Right ventricle myocardium superior (tissue), 1 donor: ENCODE data around the gene BROX. TPM values are rescaled to one million over a fixed set of nuclear protein-coding genes. Genes with fewer than 3 reads are reported as not detected.
"Not testable (repeated sequence)": the region's sequence is repeated elsewhere in the genome, so short reads cannot be mapped to it uniquely, and the experiment has no call there.

Experiments
- ATAC-seq: fragments of 200-7000 bp; cut with Tn5 transposase; one replicate; pipeline ENCODE4 v1.9.1; 2020; ENCODE audit warnings: mild to moderate bottlenecking; ENCODE audit not compliant: poor library complexity
- DNase-seq: peaks from one replicate; pipeline ENCODE4 v3.0.0-alpha.2; 2020
- intact Hi-C: fragments of 100-400 bp; cut with DNase I; formaldehyde crosslinking; loops from one replicate; pipeline ENCODE4 v1.11.2; 2022
- total RNA-seq: library from RNA; stranded (reverse); fragmentation: NEBNext Ultra II Directional; extraction: Animal tissue kit (Norgen Biotek cat#: 25700); gene quantifications from one replicate; pipeline ENCODE4 v1.2.1, GENCODE V29; 2021
- donor health status: DM: no; HTN: yes; CAD: no; lungs with severe emphysema.

The BROX gene
- total RNA-seq, 1 donor from 2014 or later = 22.8 TPM

DNA sequence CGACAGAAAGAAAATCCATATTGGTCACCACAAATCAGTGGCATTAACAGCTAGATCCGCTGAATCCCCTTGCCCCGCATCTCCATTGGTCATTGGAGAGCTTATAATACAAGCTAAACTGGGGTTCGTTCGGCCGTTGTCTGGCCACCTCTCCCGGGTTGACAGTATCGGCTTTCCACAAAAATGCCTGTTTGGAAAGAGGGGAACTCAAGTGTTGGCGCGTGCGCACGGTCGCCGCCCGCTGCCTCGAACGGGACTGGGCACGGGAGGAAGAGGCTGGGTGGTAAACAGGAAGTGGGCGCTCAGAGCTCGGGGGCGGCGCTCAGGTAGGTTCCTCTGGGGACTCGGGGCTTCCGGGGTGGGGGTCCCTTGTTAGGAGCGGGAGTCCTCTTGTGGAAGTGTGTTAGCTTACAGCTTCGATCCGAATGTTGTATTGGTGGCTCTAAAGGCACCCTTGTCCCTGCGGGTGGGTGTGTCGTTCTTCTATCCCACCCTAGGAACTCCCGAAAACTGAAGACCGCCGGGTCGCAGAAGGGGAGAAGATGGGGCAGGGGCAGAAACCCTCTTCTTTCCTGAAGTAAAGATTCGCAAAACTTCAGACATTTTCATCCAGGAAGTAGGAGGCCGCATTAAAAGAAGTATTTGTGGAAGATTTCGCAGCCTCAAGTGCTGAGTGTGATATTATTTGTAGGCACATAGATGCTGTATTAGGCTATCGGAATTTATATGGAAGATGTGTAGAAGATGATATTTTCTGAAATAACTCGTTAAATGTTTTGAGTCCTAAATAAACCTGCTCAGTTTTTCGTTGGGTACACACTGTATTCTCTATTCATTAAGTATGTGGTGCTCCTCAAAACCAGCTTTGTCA lies 962 bp downstream of the BROX start:
- intact Hi-C loops = no loop called here
- DNase-seq (peak; percentile 96), ATAC-seq (peak; percentile 91)

DNA sequence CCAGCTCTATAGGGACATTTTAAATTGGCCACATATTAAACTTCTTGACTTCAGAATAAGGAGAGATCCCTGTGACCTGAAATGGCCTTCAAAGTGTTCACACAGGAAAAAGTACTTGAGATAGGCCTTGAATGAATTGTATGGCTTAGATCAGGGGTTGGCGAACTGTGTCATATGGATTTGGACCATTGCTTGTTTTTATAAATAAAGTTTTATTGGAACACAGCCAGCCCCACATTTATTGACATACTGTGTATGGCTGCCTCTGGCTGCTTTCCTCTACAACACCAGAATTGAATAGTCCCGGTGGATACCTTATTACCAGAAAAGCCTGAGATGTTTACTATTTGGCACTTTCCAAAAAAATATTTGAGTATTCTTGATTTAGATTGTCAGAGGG lies 4.0 kb downstream of the BROX start:
- DNase-seq = no peak
- intact Hi-C loops = no loop called here

DNA sequence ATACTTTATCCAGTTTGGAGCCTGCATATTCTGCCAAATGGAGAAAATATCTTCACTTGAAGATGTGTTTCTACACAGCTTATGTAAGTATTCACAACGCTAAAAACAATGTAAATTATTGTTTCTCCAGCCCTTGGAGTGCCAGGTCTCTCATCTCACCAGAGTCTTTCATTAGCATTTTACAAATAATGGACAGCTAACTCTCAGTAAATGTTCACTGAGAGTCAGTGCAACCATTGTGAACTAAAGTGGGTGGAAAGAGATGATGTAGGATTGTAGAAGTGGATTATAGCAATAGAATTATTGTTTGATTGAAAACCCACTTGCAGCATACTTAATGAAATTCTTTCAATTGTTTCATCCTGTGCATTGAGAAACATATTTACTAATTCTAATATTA lies 16.4 kb downstream of the BROX start:
- intact Hi-C loops = no loop called here
- no peak for DNase-seq

More for the DNA sequence above, 4.0 kb downstream of the BROX start:
- no peak for ATAC-seq

DNA sequence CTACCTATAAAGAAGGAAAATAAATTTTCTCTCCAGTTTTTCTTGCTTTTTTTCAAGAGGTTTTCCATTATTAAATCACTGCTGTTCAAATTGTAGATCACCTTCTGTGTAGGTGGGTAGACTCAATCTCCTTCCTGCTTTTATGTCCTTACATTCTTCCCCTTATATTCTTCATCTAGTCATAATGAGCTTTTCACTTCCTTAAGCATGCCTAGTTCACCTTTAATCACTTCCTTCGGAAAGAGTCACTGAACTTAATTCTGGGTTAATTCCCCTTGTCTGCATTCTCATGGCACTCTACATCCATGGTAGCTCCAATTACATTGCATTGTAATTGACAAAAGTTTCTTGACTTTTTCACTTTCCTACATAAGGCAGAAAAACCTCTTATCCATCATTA lies 18.5 kb downstream of the BROX start:
- DNase-seq = no peak
- ATAC-seq = no peak
- intact Hi-C loops = no loop called here

More for the DNA sequence above, 16.4 kb downstream of the BROX start:
- no peak for ATAC-seq

DNA sequence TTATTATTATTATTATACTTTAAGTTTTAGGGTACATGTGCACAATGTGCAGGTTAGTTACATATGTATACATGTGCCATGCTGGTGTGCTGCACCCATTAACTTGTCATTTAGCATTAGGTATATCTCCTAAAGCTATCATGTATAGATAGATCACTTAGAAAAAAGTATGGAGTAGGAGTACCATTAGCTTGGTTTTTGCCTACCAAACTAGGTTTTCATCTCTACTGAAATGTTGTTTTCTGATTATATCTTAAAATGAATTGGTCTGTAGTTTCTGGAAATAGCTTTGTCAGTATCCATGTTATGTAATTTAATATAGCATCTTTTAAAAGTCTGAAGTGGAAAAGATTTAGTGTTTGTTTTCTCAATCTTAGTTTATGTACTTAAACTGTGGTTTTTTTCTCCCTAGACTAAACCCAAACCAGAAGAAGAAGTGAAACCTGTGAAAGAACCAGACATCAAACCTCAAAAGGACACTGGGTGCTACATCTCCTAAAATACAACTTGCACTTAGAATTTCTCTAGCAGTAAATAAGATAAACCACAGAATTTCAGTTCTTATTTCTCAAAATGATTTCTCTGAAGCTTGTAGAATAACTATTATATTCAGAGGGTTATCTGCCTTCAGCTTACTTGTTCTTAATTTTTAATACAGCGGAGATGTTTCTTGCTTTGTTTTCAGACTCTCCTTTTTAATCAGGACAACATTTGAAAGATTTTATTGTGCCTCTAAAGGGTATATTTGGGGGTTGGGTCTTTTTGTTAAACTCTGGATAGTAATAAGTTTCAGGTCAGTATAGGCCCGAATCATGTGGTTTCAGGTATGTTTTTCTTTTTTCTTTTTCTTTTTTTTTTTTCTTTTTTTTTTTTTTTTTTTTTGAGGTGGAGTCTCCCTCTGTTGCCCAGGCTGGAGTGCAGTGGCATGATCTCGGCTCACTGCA lies 20.1 kb downstream of the BROX start:
- ATAC-seq (no peak), DNase-seq (no peak)
- intact Hi-C loops = no loop called here

DNA sequence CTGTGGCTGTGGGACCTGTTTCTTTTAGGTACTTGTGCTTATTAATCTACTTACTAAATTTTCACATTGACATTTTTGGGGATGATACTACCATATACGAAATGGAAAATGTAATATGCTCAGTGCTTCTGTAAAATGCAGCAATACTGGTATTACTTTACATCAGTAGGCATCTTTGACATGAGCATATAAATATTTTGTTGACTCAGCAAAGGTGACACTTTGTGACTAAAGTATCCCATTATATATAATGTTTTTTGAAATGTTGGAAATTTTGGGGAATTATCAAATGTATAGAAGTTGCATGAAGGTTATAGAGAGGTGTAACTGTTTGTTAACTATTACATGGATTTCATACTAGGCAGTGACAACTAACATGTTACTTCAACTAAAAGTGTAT lies 22.4 kb downstream of the BROX start:
- DNase-seq (no peak), ATAC-seq (no peak)
- intact Hi-C loops = no loop called here

DNA sequence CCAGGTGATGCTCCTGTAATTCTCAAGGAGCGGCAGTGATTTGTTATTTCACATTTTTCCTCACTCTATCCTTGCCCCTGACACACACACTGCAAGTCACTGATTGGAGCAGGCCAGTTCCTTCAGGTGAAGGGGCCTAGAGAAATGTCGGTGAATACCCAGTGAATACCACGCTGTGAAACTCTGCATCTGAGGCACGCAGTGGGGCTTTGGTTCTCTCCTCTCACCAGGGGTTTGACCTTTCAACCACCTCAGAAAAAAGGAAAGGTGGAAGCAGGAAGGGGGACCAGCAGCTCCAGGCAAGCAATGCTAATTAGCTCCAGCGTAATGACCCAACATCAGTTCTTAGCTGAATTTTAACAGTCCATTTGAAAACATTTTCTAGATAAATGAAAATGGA lies 24.1 kb downstream of the BROX start:
- DNase-seq = no peak
- intact Hi-C loops = no loop called here
- no peak for ATAC-seq

DNA sequence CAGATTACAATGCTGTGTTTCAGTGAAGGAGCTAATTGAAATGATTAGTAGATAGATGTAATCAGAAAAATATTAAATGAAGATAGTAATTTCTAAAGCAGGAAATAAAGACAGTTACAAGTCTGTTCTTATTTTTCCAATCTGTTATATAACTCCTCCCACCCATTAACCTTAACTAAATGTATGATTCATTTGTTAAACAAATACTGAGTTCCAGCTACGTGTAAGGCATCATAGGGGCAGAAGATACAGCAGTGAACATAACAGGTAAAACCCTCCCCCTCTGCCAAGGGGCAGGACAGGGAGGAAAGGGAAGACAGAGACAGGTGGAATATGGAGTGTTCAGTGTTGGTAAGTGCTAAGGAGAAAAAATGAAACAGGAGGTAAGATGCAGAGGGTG lies 24.6 kb downstream of the BROX start, which contains the start of gene FAM177B:
Gene FAM177B (plus strand): TSS at position 231 of the 400 bp plus-strand sequence. CDS start 9,344 bp downstream, outside the sequence.
- DNase-seq = no peak
- no peak for ATAC-seq
- intact Hi-C loops = no loop called here

DNA sequence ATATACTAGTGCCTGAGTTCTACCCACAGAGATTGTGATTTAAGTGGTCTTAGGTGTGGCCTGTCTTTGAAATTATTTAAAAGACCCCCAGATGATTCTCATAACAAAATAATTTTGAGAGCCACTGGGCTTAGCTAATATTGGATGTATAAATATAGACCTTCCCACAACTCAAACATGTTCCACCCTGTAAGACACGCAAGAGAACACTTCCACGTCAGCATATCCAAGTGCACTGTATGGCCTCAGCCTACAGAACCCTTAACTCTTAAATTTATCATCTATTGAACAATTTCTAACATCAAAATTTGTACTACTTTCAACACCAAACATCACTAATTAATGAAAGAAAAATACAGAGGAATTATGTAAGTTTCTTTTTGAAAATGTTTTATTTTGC lies 27.1 kb downstream of the BROX start:
- ATAC-seq = no peak
- intact Hi-C loops = loop anchor here (2.0 kb wide), 1 partner anchor 341 kb away; no protein-coding TSS in a partner anchor

DNA sequence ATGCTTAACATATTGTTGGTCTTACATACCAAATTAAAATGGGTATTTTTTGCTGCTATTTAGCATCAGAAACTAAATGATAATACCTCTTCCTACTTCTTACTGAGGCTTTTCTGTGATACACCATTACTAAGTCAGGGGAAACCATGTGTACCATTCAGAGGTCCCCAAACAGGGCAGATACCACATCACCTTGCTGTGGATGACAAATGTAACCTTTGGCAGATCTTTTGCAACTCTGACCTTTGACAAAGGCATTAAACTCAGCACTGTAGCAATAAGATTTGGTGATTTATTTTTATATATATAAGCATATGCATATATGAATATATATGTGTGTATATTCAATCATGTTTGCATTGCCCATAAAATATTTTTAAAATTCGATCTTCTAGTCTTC lies 27.6 kb downstream of the BROX start:
- intact Hi-C loops = loop anchor here (2.0 kb wide), 1 partner anchor 341 kb away; no protein-coding TSS in a partner anchor
- ATAC-seq (no peak), DNase-seq (no peak)

More for the DNA sequence above, 27.1 kb downstream of the BROX start:
- DNase-seq = no peak

DNA sequence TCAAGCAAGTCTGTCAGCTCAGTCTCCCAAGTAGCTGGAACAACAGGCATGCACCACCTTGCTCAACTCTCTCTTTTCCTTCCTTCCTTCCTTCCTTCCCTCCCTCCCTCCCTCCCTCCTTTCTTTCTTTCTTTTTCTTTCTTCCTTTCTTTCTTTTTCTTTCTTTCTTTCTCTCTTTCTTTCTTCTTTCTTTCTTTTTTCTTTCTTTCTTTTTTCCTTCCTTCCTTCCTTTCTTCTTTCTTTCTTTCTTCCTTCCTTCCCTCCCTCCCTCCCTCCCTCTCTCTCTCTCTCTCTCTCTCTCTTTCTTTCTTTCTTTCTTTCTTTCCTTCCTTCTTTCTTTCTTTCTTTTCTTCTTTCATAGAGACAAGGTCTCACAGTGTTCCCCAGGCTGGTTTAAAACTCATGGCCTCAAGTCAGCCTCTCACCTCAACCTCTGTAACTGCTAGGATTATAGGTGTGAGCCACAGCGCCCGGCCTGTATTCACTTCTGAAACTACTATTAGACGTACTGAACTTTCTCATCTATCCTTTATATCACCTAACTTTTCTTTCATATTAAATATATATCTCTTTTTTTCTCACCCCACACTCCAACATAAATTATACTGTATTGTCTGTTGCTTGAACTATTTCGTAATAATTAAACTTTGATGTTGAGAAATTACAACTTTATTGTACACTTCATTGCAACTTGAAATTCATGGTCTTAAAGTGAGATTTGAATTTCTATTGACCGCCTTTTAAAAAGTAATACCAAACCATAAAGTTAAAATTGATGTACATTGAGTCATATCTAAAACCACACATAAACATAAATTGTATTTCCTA lies 29.5 kb downstream of the BROX start:
- ATAC-seq, intact Hi-C loops, DNase-seq: not testable (repeated sequence)

DNA sequence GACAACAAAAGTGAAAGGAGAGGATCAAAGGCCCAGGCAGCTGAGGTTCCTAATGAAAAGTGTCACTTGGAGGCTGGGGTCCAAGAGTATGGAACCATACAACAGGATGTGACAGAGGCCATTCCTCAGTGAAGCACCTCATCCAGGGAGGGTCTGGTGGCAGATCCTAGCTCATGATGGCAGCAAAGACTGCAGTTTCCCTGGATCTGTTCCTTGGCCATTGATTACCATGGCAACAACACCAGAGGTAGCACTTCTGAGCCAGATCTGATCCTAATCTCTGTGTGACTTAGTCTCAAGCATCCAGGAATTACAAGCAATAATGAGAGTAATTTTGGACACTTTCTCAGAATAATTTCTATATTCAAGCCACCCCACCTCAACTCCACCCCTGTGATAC lies 37.6 kb downstream of the BROX start:
- intact Hi-C loops = no loop called here
- ATAC-seq = no peak

DNA sequence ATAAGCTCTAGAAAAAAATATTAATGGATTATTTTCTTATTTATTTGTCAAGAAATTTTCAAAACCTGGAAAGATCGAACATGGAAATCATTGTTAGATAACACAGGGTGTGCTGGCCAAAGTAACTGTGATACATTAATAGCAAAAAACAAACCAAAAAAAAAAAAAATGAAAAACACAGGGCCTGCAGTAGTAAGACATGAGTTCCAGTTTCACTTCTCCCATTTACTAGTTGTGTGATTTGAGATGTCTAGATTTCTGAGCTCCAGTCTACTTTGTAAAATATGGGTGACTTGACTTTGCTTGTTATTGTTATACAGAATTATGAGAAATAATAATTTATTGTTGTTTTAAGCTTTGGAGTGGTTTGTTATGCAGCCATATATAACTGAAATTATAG lies 38.3 kb downstream of the BROX start:
- ATAC-seq = no peak
- no peak for DNase-seq
- intact Hi-C loops = no loop called here

More for the DNA sequence above, 37.6 kb downstream of the BROX start:
- DNase-seq = no peak

DNA sequence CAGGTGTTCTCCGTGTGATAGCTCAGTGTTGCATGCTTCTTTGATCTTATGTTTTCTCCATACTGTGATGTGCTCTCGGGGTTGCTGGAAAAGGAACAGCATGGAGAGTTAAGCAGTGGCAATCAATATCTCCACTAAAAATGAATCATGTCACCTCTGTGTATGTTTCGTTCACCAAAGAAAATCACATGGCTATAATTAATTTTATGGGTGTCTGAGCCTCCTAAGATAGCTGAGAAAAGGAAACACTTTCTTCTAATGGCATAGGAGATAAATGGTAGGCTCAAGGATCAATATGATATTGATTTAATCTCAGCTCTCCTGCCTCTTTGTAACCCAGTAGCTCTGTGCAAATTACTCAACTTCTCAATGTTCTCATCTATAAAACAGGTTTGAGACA lies 38.9 kb downstream of the BROX start:
- ATAC-seq (no peak), DNase-seq (no peak)
- intact Hi-C loops = no loop called here

DNA sequence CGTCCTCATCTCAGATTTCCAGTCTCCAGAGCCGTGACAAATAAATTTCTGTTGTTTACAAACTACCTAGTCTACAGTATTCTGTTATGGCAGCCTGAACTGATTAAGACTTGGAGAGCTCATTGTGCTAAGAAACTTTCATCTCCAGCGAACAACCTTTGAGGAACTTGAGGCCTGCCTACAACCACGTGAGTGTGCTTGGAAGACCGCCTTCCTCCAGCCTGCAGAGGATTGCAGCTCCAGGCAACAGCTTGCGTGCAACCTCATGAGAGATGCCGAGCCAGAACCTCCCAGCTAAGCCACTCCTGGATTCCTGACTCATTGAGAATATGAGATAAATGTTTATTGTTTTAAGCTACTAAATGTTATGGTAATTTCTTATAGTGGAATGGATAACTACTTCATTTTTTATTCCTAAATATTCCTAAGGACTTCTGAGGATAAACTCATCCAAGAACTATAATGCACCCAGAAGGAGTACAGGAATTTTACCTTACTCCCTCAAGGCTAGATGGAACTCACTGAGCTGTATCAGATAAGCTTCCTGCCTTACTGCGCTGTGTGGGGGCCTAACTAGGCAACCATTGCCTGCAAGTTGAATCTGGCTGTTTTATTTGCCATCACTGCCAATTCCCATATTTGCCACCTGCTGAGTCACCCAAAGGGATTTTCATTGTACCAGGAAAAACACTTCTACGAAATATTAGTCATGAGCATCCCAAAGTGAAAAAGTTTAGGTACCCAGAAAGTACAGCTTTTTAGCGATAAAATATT lies 42.2 kb downstream of the BROX start:
- ATAC-seq (peak; percentile 86), DNase-seq (peak; percentile 73)
- intact Hi-C loops = no loop called here

DNA sequence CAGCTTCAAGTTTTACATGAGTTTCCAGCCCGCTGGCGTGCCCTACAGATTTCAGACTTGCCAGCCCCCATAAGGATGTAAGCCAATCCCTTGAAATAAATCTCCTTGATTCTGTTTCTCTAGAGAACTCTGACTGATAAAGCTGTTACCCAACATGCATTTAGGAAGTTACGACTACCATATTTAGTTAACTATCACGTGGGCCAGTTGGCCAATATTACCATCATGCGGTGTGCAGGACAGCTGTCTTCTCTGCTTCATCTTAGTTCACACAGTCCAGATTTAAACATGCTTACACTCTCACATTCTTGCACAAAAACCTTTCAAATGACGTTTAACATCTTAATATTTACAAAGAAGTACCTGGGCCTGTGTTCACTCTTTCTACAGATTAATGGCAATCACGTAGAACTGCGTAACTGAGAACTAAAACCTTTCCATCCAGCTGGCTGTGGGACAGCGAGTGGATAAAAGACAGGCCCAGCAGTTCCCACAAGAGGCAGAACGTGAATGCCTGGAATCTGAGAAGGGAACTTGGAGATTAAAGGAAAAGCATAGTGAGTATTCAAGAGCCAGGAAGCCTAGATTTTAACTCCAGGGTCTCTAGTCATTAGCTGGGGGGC lies 45.4 kb downstream of the BROX start:
- intact Hi-C loops = no loop called here
- DNase-seq = no peak
- peak; percentile 59 for ATAC-seq

DNA sequence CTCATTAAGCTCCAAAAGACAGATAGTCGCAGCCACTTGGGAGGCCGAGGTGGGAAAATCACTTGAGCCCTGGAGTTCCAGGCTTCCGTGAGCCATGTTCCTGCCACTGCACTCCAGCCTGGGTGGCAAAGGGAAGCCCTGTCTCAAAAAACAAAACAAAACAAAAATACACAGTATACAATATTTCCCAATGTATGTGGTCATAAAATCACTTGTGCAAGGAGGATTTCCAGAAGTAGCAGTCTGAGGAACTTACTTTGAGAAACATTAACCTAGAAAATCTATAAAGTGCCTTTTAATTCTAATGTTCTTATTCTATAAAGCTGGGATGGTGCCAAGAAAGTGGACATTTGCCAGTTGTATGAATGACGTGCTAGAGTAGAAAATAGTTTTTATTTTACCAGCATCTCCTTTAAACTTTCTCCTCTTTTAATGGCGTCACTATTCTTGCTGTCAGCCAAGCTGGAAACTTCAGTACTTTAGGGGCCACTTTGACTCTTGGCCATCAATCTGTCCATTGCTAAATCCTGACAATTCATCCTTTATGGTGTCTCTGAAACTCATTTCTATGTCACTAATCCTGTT lies 47.2 kb downstream of the BROX start:
- intact Hi-C loops = no loop called here
- no peak for DNase-seq
- ATAC-seq = no peak
